H9 (cell line): Measurements from ENCODE around the gene PLAA. TPM values are rescaled to one million over a fixed set of nuclear protein-coding genes. Genes with fewer than 3 reads are reported as not detected.

ENCODE experiments used
- DNase-seq: peaks from one replicate; pipeline ENCODE4 v3.0.0-alpha.2; 2017
- H2AFZ ChIP-seq: one replicate; pipeline ENCODE4 v1.6.1; 2013; ENCODE audit warnings: mild to moderate bottlenecking, low read length, control low read depth, moderate library complexity
- H2AK5ac ChIP-seq: 2 replicates; pipeline ENCODE4 v1.6.1; 2013; ENCODE audit warnings: low read length, control low read depth, mixed read lengths; ENCODE audit not compliant: insufficient read length
- H2BK120ac ChIP-seq: one replicate; pipeline ENCODE4 v1.6.1; 2013; ENCODE audit warnings: low read depth, mild to moderate bottlenecking, low read length, control low read depth, inconsistent platforms; ENCODE audit not compliant: poor library complexity, severe bottlenecking
- H2BK12ac ChIP-seq: 2 replicates; pipeline ENCODE4 v1.6.1; 2013; ENCODE audit warnings: low read length, control low read depth, mixed read lengths, low read depth; ENCODE audit not compliant: insufficient read length
- H2BK15ac ChIP-seq: 2 replicates; pipeline ENCODE4 v1.6.1; 2013; ENCODE audit warnings: low read depth, low read length, control low read depth
- H2BK20ac ChIP-seq: one replicate; pipeline ENCODE4 v1.6.1; 2013; ENCODE audit warnings: low read depth, mild to moderate bottlenecking, low read length, control low read depth, inconsistent platforms; ENCODE audit not compliant: poor library complexity, severe bottlenecking
- H2BK5ac ChIP-seq: 2 replicates; pipeline ENCODE4 v1.6.1; 2013; ENCODE audit warnings: low read length, control low read depth, mixed read lengths; ENCODE audit not compliant: insufficient read length
- H3K14ac ChIP-seq: 2 replicates; pipeline ENCODE4 v1.6.1; 2013; ENCODE audit warnings: low read length, control low read depth; ENCODE audit not compliant: insufficient read depth
- H3K18ac ChIP-seq: 2 replicates; pipeline ENCODE4 v1.6.1; 2013; ENCODE audit warnings: low read depth, mild to moderate bottlenecking, mixed read lengths, low read length, control low read depth; ENCODE audit not compliant: insufficient read length
- H3K23ac ChIP-seq: 2 replicates; pipeline ENCODE4 v1.6.1; 2013; ENCODE audit warnings: low read length, control low read depth, mixed read lengths, low read depth; ENCODE audit not compliant: insufficient read length
- H3K23me2 ChIP-seq: 2 replicates; pipeline ENCODE4 v1.6.1; 2013; ENCODE audit warnings: low read depth, mild to moderate bottlenecking, mixed read lengths, low read length, control low read depth; ENCODE audit not compliant: insufficient read length, poor library complexity, severe bottlenecking
- H3K27ac ChIP-seq: 2 replicates; pipeline ENCODE4 v1.5.1; 2013; ENCODE audit warnings: low read length, control low read depth, mixed read lengths, low read depth; ENCODE audit not compliant: insufficient read length
- H3K27me3 ChIP-seq: 2 replicates; pipeline ENCODE4 v1.6.1; 2013; ENCODE audit warnings: low read length, control low read depth, inconsistent platforms; ENCODE audit not compliant: insufficient read depth
- H3K4ac ChIP-seq: 2 replicates; pipeline ENCODE4 v1.6.1; 2013; ENCODE audit warnings: low read depth, mild to moderate bottlenecking, control low read depth, inconsistent platforms, low read length, moderate library complexity
- H3K4me1 ChIP-seq: 2 replicates; pipeline ENCODE4 v1.6.1; 2013; ENCODE audit warnings: low read length, control low read depth, inconsistent platforms; ENCODE audit not compliant: insufficient read depth
- H3K4me2 ChIP-seq: 2 replicates; pipeline ENCODE4 v1.6.1; 2013; ENCODE audit warnings: low read length, control low read depth, mixed read lengths; ENCODE audit not compliant: insufficient read length, insufficient read depth
- H3K56ac ChIP-seq: 2 replicates; pipeline ENCODE4 v1.6.1; 2013; ENCODE audit warnings: low read depth, mild to moderate bottlenecking, mixed read lengths, low read length, control low read depth; ENCODE audit not compliant: insufficient read length
- H3K79me1 ChIP-seq: 2 replicates; pipeline ENCODE4 v1.6.1; 2013; ENCODE audit warnings: low read depth, mild to moderate bottlenecking, moderate library complexity, low read length, control low read depth, inconsistent platforms; ENCODE audit not compliant: insufficient read depth, poor library complexity, severe bottlenecking
- H3K79me2 ChIP-seq: 2 replicates; pipeline ENCODE4 v1.6.1; 2013; ENCODE audit warnings: low read length, control low read depth, inconsistent platforms; ENCODE audit not compliant: insufficient read depth
- H3K9ac ChIP-seq: 2 replicates; pipeline ENCODE4 v1.6.1; 2013; ENCODE audit warnings: low read length, control low read depth, mixed read lengths; ENCODE audit not compliant: insufficient read length; ENCODE audit errors: extremely low read depth
- H3K9me3 ChIP-seq: one replicate; pipeline ENCODE4 v1.6.1; 2013; ENCODE audit warnings: low read depth, low read length, inconsistent platforms; ENCODE audit not compliant: control insufficient read depth
- H3T11ph ChIP-seq: one replicate; pipeline ENCODE4 v1.6.1; 2013; ENCODE audit warnings: mild to moderate bottlenecking, low read length, control low read depth, inconsistent platforms
- H4K20me1 ChIP-seq: one replicate; pipeline ENCODE4 v1.6.1; 2013; ENCODE audit not compliant: control insufficient read depth, insufficient read length, insufficient read depth
- H4K5ac ChIP-seq: 2 replicates; pipeline ENCODE4 v1.6.1; 2013; ENCODE audit warnings: low read depth, mild to moderate bottlenecking, mixed read lengths, low read length, control low read depth; ENCODE audit not compliant: insufficient read length
- H4K8ac ChIP-seq: replicated peaks from 2 replicates; pipeline ENCODE4 v1.6.1; 2013; ENCODE audit warnings: low read length, control low read depth, mixed read lengths, low read depth; ENCODE audit not compliant: insufficient read length
- H4K91ac ChIP-seq: 2 replicates; pipeline ENCODE4 v1.6.1; 2013; ENCODE audit warnings: low read depth, mild to moderate bottlenecking, moderate library complexity, mixed read lengths, low read length, control low read depth; ENCODE audit not compliant: insufficient read length
- H3K27ac Mint-ChIP-seq, 3 experiments: 2 replicates in 2 of 3; 3 replicates in 1 of 3; pipeline ENCODE4 v1.8.0; 2020 to 2021; ENCODE audit warnings: mixed read lengths in 3 of 3, mild to moderate bottlenecking in 1 of 3, moderate library complexity in 1 of 3
- H3K27me3 Mint-ChIP-seq: 2 replicates; pipeline ENCODE4 v1.8.0; 2021; ENCODE audit warnings: low read depth, mild to moderate bottlenecking, moderate library complexity, mixed read lengths
- H3K36me3 Mint-ChIP-seq, 3 experiments: 2 replicates in 2 of 3; 3 replicates in 1 of 3; pipeline ENCODE4 v1.8.0; 2020 to 2021; ENCODE audit warnings: low read depth in 3 of 3, mixed read lengths in 3 of 3; ENCODE audit not compliant: insufficient read depth in 1 of 3
- H3K4me1 Mint-ChIP-seq, 2 experiments: 2 replicates each; pipeline ENCODE4 v1.8.0; 2020; ENCODE audit warnings: mixed read lengths in 2 of 2
- H3K4me3 Mint-ChIP-seq, 2 experiments: 2 replicates in 1 of 2; 3 replicates in 1 of 2; pipeline ENCODE4 v1.8.0; 2020 to 2021; ENCODE audit warnings: mild to moderate bottlenecking in 2 of 2, mixed read lengths in 2 of 2, moderate library complexity in 1 of 2
- H3K9me3 Mint-ChIP-seq, 2 experiments: 2 replicates in 1 of 2; 3 replicates in 1 of 2; pipeline ENCODE4 v1.8.0; 2020; ENCODE audit warnings: mild to moderate bottlenecking in 2 of 2, mixed read lengths in 2 of 2, moderate library complexity in 1 of 2
- CTCF ChIP-seq: fragments of 200-600 bp; sonication (generic); conservative IDR thresholded peaks from 3 replicates; pipeline ENCODE4 v1.8.0; 2021; ENCODE audit warnings: antibody characterized with exemption, mild to moderate bottlenecking
- WGBS: extraction: QIAGEN DNeasy Blood & Tissue Kit; methylation state at CpG from one replicate; pipeline ENCODE4 v1.1.7; 2013; ENCODE audit warnings: missing lambda C conversion rate, low lambda C conversion rate, mixed read lengths; ENCODE audit not compliant: insufficient read length; ENCODE audit errors: extremely low coverage; 5-methylcytosine and 5-hydroxymethylcytosine counted together
- long read RNA-seq: library from polyadenylated mRNA; unstranded; transcript quantifications from one replicate; pipeline ENCODE4 v2.0.0, GENCODE V29; 2020
- total RNA-seq: library from RNA; stranded (reverse); gene quantifications from 2 replicates; pipeline ENCODE4 v1.2.1, GENCODE V29; 2021

Gene PLAA
- total RNA-seq: 64.3 and 65.0 TPM in 2 replicates
- long read RNA-seq, full-length matches to known transcripts: 540 of 794 reads
- long read RNA-seq, partial matches to known transcripts: 53 of 794 reads
- long read RNA-seq, other reads (novel, unspliced or antisense): 201 of 794 reads

GRCh38 chr9:26946753-26947727, at the start of gene PLAA:
Gene PLAA, minus strand, starts transcription at chr9:26947242. Its CDS starts 197 bp downstream, at chr9:26947045.
- Histone ChIP-seq H2BK20ac (no peak within 1 kb of the TSS), H3K14ac (peak within 1 kb of the TSS; percentile 97), H3T11ph (no peak within 1 kb of the TSS), H4K20me1 (no peaks in the 10 kb centered on the region), H3K79me2 (peaks cover 38% of the 10 kb centered on the region), H2BK120ac (peak within 1 kb of the TSS; percentile 87), H3K56ac (no peak within 1 kb of the TSS), H2AFZ (peak within 1 kb of the TSS; percentile 17), H3K9me3 (no peaks in the 10 kb centered on the region), H2AK5ac (no peak within 1 kb of the TSS), H3K27me3 (no peaks in the 10 kb centered on the region), H3K23me2 (peaks cover 8% of the 10 kb centered on the region), H3K4me1 (no peaks in the 10 kb centered on the region), H2BK12ac (no peak within 1 kb of the TSS), H4K5ac (peak within 1 kb of the TSS; percentile 75), H3K79me1 (no peaks in the 10 kb centered on the region), H3K4me2 (peak within 1 kb of the TSS; percentile 98), H2BK15ac (no peak within 1 kb of the TSS), H2BK5ac (no peak within 1 kb of the TSS), H3K4ac (no peak within 1 kb of the TSS; the same call in 1 of the 2 replicates), H3K27ac (peak within 1 kb of the TSS; percentile 33), H4K8ac (no peak within 1 kb of the TSS), H3K18ac (peak within 1 kb of the TSS; percentile 98), H3K23ac (no peak within 1 kb of the TSS), H4K91ac (no peak within 1 kb of the TSS), H3K9ac (peak within 1 kb of the TSS; percentile 97)
- H3K27ac Mint-ChIP-seq: peak within 1 kb of the TSS; percentile 100
- peak; percentile 92 for DNase-seq
- WGBS: no CpG with 5 or more reads among the region's 76 CpGs
- H3K9me3 Mint-ChIP-seq: no peaks in the 10 kb centered on the region
- H3K27me3 Mint-ChIP-seq: no peaks in the 10 kb centered on the region
- H3K36me3 Mint-ChIP-seq: peaks cover 4 to 10% (median 7%) of the 10 kb centered on the region in 3 experiments; a peak in 4 of 7 replicates
- 0 out of 3 replicates have a peak, but pooled peaks have one; percentile 28 for TF ChIP-seq CTCF
- peaks cover 17 to 22% of the 10 kb centered on the region in 2 experiments for H3K4me1 Mint-ChIP-seq
- peak within 1 kb of the TSS; percentile 88 to 95 for H3K4me3 Mint-ChIP-seq
